ENCODE measurements around the gene NDUFS4.
"Not testable (repeated sequence)": the region's sequence is repeated elsewhere in the genome, so short reads cannot be mapped to it uniquely, and the experiment has no call there.

Gene NDUFS4

DNA sequence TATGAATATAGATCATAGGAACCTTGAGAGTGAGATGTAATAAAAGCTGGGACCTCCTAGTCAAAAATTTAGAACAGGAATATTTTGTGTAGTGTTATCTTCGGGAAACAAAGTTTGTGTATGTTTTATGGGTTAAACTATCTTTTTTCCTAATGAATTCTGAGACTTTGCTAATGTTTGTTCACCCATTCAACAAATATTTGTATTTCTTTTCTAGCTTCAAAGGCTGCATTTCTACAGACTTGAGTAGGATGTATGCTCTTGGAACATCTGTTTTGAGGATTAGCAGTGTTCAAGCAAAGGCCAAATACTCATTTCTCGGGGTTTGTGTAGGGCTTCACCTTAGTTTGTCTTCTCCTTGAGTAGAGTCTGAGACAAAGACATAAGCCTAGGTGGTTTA lies 16.2 kb downstream of the NDUFS4 start:
- DNase-seq, result no peak

DNA sequence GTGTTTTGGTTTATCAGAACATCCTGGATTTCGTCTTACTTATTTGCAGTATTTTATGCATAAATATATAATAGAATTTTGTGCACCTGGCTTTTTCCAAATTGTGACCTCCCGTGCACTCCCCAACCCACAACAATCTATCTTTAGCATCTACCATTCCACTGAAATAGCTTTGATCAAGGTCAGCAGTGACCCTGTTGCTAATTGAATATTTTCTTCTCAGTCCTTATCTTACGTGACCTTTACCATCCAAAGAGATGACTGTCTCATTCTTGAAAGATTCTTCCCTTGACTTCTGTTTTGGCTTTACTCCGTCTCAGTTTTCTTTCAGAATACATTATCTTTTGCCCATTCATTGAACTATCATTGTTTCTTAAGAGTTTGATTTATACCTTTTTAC lies 18.4 kb downstream of the NDUFS4 start:
- DNase-seq, result no peak

DNA sequence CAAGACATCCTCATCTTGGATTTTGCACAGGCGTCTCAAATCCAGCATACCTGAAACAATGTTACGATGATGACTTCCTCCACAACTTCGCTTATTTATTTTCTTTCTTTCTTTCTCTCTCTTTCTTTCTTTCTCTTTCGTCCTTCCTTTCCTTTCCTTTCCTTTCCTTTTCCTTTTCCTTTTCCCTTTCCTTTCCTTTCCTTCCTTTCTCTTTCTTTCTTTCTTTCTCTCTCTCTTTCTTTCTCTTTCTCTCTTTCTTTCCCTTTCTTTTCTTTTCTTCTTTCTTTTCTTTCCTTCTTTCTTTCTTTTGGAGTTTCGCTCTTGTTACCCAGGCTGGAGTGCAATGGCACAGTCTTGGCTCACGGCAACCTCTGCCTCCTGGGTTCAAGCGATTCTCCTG lies 20.1 kb downstream of the NDUFS4 start:
- DNase-seq, result no peak

DNA sequence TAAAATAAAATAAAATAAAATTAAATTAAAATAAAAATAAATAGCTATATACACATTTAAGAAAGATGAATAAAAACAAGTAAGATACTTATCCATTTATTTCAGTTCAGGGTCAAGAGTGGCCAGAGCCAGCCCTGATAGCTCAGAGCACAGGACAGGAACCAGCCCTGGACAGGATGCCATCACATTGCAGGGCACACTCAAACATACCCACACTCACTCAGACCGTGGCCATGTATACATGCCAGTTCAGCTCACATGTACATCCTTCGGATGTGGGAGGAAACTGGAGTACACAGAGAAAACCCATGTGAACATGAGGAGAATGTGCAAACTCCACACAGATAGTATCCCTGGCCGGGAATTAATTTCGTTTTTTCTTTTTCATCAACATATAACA lies 21.8 kb downstream of the NDUFS4 start:
- DNase-seq, result no peak

DNA sequence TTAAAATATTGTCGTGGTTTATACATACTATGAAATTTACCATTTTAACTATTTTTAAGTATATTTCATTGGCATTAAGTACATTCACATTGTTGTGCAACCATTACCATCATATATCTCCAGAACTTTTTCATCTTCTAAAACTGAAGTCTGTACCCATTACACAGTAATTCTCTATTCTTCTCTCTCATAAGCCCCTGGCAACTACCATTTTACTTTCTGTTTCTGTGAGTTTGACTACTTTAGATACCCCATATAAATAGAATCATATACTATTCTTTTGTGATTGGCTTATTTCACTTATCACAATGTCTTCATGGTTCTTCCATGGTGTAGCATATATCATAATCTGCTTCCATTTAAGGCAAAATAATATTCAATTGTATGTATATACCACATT lies 30.3 kb downstream of the NDUFS4 start:
- DNase-seq, result no peak

DNA sequence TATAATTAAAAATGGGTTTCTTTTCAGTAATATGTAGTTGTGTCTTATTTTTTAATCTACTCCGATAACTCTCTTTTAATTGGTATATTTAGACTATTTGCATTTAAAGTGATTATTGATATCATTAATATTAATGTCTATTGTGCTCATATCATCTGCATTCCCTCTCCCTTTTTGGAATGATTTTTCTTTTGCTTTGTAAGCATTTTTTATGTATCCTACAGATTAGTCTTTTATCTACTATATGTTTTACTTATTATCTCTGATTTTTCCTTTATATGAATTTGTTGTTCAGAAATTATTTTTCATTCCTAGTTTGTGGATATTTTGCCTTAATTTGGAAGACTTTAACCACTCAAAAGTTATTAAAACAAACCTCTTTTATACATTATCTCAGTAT lies 34.0 kb downstream of the NDUFS4 start:
- DNase-seq, result no peak

DNA sequence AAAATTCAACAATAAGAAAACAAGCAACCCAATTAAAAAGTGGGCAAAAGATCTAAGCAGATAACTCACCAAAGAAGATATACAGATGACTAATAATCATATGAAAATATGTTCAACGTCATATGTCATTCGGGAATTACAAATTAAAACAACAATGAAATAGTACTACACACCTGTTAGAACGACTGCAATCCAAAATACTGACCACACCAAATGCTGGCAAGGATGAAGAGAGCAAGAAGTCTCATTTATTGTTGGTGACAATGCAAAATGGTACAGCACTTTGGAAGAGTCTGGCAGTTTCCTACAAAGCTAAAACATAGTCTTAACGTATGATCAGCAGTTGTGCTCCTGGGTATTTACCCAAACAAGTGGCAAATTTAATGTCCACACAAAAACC lies 37.5 kb downstream of the NDUFS4 start:
- DNase-seq, result no peak

DNA sequence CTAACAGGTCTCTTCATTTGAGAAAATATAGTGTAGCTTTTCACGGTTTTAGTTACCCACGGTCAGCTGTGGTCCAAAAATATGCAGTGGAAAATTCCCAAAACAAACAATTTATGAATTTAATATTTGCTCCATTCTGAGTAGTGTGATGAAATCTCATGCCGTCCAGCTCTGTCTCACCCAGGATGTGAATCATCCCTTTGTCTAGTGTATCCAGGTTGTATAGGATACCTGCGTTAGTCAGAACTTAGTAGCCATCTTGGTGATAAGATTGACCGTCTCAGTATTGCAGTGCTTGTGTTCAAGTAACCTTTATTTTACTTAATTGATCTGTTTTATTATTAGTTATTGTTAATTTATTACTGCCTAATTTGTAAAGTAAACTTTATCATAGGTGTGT lies 41.1 kb downstream of the NDUFS4 start:
- DNase-seq, result no peak

DNA sequence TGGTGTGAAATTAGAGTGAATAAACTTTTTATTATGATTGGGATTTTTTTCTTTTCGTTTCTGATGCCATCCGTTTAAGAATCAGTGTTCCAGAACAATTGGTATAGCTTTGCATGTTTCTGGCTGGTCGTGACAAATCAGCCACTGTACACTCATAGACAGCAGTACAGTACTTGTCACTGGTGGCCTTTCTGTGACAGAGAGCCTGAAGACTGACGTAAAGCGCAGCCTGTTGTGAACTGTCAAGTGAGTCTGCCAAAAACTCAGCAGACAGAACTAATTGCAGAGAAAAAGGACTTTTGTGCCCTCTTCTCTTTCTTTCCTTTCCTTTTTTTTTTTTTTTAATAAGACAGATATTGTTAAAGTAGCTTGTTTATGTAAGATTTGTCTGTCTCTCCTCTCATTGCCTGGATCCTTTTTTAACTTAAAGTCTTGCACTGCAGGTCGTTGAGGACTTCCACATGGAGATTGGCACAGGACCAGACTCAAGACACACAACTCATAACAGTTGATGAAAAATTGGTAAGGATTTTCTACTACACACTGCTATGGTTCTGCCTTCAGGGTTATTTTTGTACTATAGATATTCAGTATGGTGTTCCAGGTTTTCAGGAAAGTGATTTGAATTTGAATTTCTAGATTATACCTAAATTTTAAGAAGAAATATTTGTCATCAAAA lies 42.7 kb downstream of the NDUFS4 start:
- DNase-seq, result no peak

DNA sequence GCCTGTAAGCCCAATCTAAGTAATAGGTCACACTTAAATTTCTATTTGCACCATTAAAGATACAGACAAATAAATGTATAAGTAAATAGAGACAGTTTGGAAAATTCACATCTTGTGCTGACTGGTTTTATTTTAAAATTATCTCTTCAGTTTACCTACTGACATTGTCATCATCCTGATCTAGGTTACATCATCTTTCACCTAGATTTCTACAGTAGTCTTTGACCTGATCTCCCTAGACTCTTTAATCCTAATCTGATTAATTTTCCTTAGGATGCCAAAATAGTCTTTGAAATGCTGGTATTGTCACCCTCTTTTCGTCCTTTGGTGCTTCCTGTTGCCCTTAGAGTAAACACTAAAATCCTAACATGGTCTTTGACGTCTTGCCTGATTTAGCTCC lies 43.9 kb downstream of the NDUFS4 start:
- DNase-seq, result no peak

DNA sequence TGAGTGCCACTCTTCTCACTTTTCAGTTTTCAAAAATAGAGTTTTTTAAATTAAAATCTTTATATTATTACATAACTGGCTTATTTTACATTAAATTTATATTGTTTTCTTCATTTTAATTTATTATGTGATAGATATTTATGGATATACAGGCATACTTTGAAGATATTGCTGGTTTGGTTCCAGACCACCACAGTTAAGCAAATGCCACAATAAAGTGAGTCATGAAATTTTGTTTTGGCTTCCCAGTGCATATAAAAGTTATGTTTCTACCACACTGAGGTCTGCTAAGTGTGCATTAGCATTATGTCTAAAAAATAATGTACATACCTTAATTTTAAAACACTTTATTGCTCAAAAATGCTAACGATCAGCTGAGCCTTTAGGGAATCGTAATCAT lies 47.4 kb downstream of the NDUFS4 start:
- no peak for DNase-seq

DNA sequence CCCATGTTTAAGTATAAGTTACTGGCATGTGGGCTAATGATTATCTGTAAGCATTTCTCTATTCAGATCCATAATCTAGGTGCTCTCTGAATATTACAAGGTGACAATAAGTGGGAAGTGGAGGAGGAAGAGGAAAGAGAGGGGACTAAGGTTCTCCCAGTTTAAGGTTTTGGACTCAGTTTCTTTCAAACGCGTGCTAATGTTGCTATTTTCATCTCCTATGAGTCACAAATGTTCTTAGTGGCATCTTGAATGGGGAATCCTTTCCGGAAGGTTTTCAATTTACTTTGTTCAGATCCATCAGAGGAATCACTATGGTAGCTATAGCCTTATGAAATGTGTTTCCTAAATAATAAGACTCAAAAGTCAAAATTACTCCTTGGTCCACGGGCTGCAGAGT lies 48.5 kb downstream of the NDUFS4 start:
- DNase-seq, result not testable (repeated sequence)

DNA sequence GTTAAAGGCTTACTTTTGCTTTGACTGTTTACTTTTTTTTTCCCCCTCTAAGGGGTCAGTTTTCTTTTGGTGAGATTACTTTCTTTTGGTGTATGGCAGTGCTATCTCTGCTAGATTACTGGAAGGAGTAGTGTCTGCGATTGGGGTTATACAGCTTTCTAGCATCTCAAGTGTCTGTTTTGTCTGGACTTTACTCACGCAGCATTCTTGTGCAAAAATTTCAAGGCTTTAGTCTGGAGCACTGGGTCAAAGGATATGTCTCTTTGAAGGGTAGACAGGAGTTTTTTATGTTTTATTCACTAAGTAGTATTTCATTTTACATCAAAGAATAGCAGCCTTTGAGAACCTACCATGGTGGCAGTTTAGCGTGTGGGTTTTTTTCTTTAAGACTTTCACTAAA lies 52.6 kb downstream of the NDUFS4 start:
- no peak for DNase-seq

DNA sequence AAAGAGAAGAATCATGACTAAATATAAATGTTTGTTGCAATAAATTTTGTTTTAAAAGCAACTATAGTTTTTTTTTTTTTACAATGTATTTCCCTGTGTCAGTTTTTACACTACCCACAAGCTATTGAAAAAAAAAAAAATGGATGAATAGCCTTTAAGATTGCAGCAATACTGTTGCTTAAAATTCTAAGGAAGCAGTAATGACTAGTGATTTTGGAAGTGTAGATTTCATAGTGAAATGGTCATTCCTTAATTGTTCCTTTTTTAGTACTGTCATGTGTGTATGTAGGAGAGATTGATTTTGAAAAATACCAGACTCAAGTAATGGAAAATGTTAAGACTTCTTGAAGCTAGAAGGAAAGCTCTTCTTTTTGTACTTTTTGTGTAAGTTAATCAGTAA lies 53.1 kb downstream of the NDUFS4 start:
- no peak for DNase-seq

DNA sequence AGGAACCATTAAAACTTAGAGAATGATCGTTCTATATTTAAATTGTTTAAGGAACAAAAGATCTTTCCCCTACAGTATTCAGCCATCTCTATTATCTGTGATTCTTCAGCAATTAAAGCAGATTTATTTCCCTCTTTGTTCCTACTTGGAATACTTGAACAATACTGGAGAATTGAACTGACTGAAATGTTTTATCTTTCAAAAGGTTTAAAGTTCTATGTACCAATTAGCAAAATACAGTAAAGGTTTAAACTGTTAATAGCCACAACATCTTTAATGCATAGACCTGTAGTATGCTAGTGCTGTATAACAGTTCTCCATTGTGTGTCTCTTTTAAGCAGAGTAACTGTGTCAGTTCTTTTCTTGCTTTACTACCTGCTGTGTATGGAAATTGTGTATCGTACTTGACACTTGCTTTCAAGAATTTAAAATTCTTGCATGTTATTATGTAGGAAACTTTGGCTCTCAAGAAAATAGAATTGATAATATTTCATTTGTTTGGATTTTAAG lies 54.0 kb downstream of the NDUFS4 start:
- DNase-seq, result no peak

DNA sequence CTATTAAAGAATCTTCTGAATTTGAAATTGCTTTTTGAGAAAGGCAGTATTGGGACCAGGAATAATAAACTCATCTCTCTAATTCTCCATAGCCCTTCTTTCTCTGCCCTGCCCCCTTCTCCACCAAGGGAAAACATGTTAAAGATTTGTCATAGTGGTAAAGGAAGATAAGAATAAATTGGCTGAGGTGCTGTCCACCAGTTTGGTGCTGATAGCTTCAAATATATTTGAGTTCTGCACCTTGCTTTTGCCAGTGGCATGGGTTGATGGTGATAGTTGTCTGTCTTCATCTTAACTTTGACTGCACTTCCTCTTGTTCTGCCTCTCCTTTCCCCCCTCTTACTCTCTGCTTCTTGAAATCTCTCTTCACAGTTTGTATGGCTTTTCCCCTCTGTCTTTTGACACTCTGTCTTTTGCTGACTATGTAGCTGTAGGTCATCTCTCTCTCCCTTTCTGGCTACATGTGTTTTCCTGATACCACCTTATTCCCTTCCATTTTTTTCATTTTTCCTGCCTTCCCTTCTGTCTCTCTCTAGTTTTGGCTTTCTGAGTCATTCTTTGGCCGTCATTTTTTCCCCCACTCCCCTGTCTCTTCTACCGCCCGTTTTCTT lies 56.6 kb downstream of the NDUFS4 start:
- no peak for DNase-seq

DNA sequence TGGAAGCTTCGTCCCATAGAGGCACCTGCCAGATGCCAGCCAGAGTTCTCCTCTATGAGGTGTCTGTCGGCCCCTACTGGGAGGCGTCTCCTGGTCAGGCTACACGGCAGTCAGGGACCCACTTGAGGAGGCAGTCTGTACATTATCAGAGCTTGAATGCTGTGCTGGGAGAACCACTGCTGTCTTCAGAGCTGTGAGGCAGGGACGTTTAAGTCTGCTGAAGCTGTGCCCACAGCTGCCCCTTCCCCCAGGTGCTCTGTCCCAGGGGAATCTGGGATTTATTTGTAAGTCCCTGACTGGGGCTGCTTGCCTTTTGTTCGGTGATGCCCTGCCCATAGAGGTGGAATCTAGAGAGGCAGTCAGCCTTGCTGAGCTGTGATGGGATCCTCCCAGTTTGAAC lies 70.8 kb downstream of the NDUFS4 start:
- no peak for DNase-seq

DNA sequence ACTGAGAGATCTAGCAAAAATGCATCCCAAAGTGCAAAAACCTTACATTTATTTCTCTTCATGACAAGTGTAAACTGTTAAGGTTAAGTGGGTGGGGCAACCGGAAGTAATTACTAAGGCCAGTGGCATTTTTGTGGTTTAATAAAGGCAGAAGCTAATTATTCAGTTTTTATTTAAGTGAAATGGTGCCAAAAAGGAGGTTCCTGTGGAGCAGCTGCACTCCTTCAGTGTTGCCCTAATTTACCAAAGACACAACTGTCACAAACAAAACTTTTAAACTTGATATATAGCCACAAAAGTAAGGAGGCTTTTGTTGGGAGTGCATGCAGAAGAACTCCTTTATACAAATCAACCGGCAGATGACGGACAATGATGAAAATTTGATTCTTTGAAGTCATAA lies 81.6 kb downstream of the NDUFS4 start:
- DNase-seq, result no peak

DNA sequence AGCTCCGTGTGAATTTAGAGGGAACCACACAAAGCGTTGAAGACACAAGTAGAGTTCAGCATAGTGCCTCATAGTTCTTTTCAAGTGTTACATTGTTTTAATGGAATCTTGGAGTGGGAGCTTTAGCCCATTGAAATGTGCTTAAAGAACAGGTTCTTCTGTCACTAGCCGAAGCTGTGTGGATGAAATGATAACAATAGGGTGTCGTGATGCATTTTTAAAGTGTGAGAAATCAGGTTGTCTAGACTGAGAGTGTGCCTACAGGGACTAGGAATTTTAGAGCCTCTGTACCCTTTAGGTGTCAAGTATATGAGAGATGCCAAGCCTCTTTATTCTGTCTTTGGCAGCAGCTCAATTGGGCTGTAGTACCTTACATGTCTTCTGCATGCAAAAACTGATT lies 83.0 kb downstream of the NDUFS4 start:
- DNase-seq, result no peak

DNA sequence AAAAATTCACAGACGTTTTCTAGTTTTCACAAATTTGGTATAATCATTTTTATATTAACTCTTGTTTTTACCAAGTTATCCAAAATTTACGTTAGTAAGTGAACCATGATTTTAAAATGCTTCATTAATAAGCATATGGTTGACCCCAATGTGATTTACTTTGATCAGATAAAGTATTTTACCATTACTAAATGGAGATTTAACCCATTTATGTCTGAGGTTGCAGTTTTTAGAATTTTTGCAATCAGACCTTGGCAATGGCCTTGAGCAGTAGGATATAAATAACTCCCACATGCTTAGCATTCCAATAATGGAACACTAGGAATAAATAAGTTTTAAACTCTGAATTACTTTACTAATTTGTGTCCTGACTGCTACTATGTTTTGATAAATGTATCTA lies 84.6 kb downstream of the NDUFS4 start:
- DNase-seq, result no peak

DNA sequence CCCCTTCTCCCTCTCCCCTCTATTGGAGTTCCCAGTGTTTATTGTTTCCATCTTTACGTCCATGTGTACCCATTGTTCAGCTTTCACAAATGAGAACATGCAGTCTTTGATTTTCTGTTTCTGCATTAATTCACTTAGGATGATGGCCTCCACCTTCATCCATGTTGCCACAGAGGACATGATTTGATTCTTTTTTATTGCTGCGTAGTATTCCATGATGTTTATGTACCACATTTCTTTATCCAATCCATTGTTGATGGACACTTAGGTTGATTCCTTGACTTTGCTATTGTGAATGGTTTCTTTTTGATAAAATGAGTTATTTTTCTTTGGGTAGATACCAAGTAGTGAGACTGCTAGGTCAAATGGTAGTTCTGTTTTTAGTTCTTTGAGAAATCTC lies 88.9 kb downstream of the NDUFS4 start:
- DNase-seq, result no peak

DNA sequence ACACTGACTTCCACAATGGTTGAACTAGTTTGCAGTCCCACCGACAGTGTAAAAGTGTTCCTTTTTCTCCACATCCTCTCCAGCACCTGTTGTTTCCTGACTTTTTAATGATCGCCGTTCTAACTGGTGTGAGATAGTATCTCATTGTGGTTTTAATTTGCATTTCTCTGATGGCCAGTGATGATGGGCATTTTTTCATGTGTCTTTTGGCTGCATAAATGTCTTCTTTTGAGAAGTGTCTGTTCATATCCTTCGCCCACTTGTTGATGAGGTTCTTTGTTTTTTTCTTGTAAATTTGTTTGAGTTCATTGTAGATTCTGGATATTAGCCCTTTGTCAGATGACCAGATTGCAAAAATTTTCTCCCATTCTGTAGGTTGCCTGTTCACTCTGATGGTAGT lies 100.1 kb downstream of the NDUFS4 start:
- DNase-seq, result not testable (repeated sequence)

DNA sequence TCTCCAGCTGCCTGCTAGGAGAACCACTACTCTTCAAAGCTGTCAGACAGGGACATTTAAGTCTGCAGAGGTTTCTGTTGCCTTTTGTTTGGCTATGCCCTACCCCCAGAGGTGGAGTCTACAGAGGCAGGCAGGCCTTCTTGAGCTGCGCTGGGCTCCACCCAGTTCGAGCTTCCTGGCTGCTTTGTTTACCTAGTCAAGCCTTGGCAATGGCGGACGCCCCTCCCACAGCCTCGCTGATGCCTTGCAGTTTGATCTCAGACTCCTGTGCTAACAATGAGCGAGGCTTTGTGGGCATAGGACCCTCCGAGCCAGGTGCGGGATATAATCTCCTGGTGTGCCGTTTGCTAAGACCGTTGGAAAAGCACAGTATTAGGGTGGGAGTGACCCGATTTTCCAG lies 104.9 kb downstream of the NDUFS4 start:
- DNase-seq, result not testable (repeated sequence)

DNA sequence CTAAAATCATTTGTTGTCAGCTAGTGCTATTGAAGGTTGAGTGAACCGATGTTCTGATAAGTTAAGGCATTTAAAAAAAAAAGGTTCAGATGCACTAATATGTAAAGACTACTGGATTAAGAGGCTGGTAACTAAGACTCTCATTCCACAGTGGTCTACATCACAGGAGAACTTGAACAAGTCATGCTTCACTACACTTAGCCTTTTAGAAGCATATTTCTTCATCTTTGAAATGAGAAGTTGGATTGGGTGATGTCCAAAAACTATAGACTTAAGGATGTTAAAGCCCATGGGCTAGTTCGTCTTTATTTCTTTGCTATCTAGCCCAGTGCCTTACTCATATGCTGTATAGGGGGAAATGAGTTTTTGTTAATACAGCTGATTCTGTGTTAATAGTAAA lies 107.2 kb downstream of the NDUFS4 start:
- DNase-seq, result no peak

DNA sequence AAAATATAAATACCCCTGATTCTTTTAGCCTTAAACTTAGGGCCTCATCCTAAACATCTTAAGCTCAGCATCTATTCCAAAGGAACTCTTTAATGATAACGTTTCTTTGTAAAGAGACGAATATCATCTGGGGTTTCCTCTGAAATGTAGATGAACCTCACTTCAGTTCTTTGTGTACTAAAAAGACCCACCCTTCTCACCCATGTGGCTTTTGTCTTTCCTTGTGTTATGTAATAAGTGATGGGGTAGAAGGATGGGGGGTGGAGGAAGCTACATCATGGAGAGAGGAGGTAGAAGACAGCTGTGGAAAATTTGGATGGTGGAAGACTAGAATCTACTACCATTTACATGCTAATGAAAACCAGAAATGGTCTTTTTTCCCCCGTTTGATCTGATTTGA lies 111.0 kb downstream of the NDUFS4 start:
- no peak for DNase-seq

All from CD4-positive, alpha-beta T cell treated with Interleukin-17A for 4 hours (primary cell).